Germinal center (tissue), 1 donor: ENCODE data around the gene CORO1C.

Source experiments
- DNase-seq: peaks from one replicate; pipeline ENCODE4 v3.0.0; 2012; ENCODE audit warnings: mixed read lengths, low spot score

CORO1C gene

GRCh38 chr12:108599948-108600701 lies 131.2 kb downstream of the CORO1C start:
- DNase-seq, result no peak

GRCh38 chr12:108599541-108599940 lies 131.8 kb downstream of the CORO1C start:
- DNase-seq, result no peak

DNA sequence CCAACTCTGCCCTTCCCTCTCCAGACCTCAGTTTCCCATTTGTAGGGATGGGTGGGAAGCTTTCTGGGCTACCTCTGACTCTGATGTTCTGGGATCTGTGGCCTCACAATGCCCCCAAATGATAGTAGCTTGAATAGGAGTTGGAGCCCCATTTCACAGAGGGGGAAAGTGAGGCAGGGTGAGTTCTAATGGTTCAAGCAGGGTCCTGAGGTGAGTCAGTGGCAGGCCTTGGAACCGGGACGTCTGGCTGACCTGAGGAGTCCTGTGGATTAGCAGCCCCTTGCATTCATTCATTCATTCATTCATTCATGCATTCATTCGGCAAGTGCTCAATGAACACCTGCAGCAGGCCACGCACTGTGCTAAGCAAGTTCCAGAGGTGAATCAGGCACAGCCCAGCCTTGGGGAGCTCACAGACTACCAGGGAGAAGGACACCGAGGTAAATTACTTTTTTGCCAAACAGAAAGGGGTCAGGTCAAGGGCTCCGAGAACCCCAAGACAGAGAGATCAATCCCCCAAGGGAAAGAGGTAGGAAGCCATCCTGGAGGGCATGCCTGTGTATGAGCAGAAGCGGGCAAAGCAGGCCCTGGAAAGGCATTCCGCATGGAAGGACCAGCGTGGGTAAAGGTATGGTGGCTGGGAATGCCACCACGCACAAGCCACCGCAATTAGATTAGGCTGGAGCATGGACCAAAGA lies 132.6 kb downstream of the CORO1C start:
- no peak for DNase-seq

DNA sequence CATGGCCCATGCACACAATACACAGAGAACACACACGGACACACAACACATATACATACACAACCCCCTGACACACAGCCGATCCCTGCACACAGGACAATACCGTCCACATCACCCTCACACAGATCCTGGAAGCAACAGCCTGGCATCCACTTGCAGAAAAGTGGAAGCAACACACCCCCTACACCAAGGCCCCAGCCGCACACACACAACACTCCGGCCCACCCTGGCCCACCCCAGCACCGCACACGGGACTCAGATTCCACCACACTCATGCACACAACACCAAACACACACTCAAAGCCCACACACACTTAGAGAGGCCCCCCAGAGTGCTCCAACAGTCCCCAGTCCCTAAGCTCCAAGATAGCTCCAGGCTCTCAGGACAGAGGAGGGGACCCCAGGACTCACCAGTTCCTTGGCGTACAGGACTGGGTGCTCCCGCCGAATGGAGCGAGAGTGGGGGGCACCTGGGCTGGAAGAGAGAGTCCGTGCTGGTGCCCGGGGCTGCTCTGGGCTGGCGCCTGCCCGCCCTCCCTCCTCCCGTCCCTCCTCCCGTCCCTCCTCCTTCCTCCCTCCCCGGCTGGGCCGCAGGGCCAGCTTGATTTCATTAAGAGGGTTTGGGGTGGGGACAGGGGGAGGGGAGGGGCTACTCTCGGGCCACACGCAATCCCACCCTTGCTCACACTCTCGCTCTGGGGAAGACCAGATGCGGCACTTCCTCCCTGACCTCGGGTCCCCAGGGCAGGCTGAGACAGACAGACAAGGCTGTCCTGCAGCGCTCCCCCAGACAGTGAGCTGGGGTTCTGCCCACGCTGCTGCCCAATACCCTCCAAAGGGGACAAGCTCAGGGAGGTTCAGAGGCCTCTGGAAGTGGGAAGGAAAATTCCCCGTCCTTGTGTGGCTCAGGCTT lies 133.5 kb downstream of the CORO1C start, which contains the start of gene TMEM119:
TMEM119 (minus strand) TSS at position 526 of the 913 bp plus-strand sequence. CDS start 5,701 bp downstream, outside the sequence.
- DNase-seq, result no peak

GRCh38 chr12:108596854-108597558 lies 134.3 kb downstream of the CORO1C start:
- no peak for DNase-seq

DNA sequence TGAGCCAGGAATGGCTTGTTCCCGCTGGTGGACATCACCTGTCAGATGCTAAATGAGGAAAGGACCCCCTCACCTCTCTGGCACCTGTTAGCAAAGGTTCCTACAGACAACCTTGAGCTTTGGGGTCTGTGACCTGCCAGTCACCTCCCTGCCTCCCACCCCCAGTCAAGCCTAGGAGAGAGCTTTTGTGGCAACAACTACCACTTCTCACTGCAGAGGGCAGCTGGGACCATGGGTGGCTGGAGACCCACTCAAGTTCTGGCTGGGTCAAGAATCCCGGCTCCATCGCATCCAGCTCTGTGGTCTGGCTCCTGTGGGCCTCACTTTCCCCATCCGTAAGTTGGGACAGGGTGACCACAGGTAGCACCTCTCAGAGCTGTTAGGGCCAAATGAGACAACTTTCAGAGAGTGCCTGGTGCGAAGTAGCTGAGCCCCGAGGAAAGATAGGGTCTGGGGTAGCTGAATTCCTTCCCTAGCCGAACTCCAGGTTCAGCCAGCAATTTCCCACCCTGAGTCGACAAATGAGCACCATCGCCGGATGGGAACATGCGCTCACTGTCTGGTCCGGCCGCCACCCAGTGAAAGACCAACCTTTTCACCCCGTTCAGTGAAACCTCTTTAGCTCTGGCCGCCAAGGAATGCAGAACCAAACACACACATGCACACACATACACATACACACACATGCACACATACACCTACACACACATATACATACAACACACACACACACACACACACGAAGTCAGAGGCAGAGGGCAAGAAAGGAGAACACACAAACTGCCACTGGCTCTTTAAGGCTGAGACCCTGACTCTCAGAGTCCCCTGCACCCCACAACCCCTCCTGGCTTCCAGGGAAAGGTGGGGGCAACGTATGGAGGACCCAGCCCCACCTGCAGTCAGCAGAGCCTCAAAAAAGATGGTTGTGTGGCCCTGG lies 135.3 kb downstream of the CORO1C start:
- DNase-seq, result no peak
